ENCODE data around the gene G6PC2. TPM values are rescaled to one million over a fixed set of nuclear protein-coding genes. Genes with fewer than 3 reads are reported as not detected.

Gene G6PC2
- total RNA-seq, 2 experiments from 2014 or later: not detected

- H3K36me3 ChIP-seq (ENCODE audit: insufficient read depth, low read length): no peaks in the 10 kb centered on the region
- TF ChIP-seq CTCF (conservative IDR thresholded peaks at IDR 0.05; ENCODE audit: low read length) (no peak), EZH2phosphoT487 (IDR thresholded peaks at IDR 0.05; ENCODE audit: borderline replicate concordance, low read depth, low read length) (no peak)
- no peak overlapping the region for H3K4me3 ChIP-seq (ENCODE audit: low read depth, low read length, poor library complexity, severe bottlenecking)
- no peaks in the 10 kb centered on the region for H3K79me2 ChIP-seq (ENCODE audit: insufficient read depth, low read depth, low read length)
- intact Hi-C loops (cut with micrococcal nuclease; ENCODE audit: unreplicated experiment): loop anchor here (10.0 kb wide), 1 partner anchor 653 kb away; the partner anchor contains the start of gene STK39
- BruUV-seq (replicated peaks): no TSS peak
- ChIA-PET POLR2A (interaction anchor here (0.6 kb wide), 1 partner anchor 41 kb away, joined by 3 read pairs; no protein-coding TSS in a partner anchor), CTCF (ENCODE audit: unreplicated experiment) (no interaction called here)
- H3K4me2 ChIP-seq (ENCODE audit: low read length): no peak overlapping the region
- DNase-seq (ENCODE audit: low spot score): no peak
- no peak overlapping the region for H3K27ac ChIP-seq (ENCODE audit: low read depth, low read length, poor library complexity, severe bottlenecking)
- no peaks in the 10 kb centered on the region for H3K9me3 ChIP-seq (ENCODE audit: low read length)
- H2AFZ ChIP-seq (ENCODE audit: low read length): no peak overlapping the region
- H4K20me1 ChIP-seq (ENCODE audit: insufficient read depth, low read length): no peaks in the 10 kb centered on the region
- peaks cover 3% of the 10 kb centered on the region; the same call in 1 of the 2 replicates for H3K9me2 ChIP-seq (ENCODE audit: insufficient read depth, low read length)
- H3K4me1 ChIP-seq (ENCODE audit: insufficient read depth, low read length, poor library complexity, severe bottlenecking): no peaks in the 10 kb centered on the region
Observed at GRCh38 chr2:168897449-168897848, 3.6 kb upstream of the G6PC2 start.

- H3K9me2 ChIP-seq (ENCODE audit: insufficient read depth, low read length): no peaks in the 10 kb centered on the region
Observed at GRCh38 chr2:168903888-168904287, 2.8 kb downstream of the G6PC2 start.

More at GRCh38 chr2:168903888-168904287, 2.8 kb downstream of the G6PC2 start:
- Histone ChIP-seq H3K9me3 (ENCODE audit: low read length) (no peaks in the 10 kb centered on the region), H4K20me1 (ENCODE audit: insufficient read depth, low read length) (no peaks in the 10 kb centered on the region), H3K4me1 (ENCODE audit: insufficient read depth, low read length, poor library complexity, severe bottlenecking) (no peaks in the 10 kb centered on the region), H3K27ac (ENCODE audit: low read depth, low read length, poor library complexity, severe bottlenecking) (no peak overlapping the region), H3K79me2 (ENCODE audit: insufficient read depth, low read depth, low read length) (no peaks in the 10 kb centered on the region), H3K36me3 (ENCODE audit: insufficient read depth, low read length) (no peaks in the 10 kb centered on the region), H3K4me3 (ENCODE audit: low read depth, low read length, poor library complexity, severe bottlenecking) (no peak overlapping the region), H2AFZ (ENCODE audit: low read length) (no peak overlapping the region), H3K4me2 (ENCODE audit: low read length) (no peak overlapping the region)
- intact Hi-C loops (cut with micrococcal nuclease; ENCODE audit: unreplicated experiment): no loop called here
- CTCF ChIA-PET (ENCODE audit: unreplicated experiment): no interaction called here
- no peak for DNase-seq (ENCODE audit: low spot score)
- POLR2A ChIA-PET: no interaction called here
- TF ChIP-seq EZH2phosphoT487 (IDR thresholded peaks at IDR 0.05; ENCODE audit: borderline replicate concordance, low read depth, low read length): no peak
- TF ChIP-seq CTCF (conservative IDR thresholded peaks at IDR 0.05; ENCODE audit: low read length): no peak
- no TSS peak for BruUV-seq (replicated peaks)
